Activated T-helper 17 cell treated with anti-CD3 and anti-CD28 coated beads, Interleukin-2, amount 50 U/mL, for 72 hours (primary cell): ENCODE data around the gene EXOSC3. TPM values are rescaled to one million over a fixed set of nuclear protein-coding genes. Genes with fewer than 3 reads are reported as not detected.
A peak's percentile ranks its signal among the peaks of the same experiment; 100 is the strongest.
"Not testable (repeated sequence)": the region's sequence is repeated elsewhere in the genome, so short reads cannot be mapped to it uniquely, and the experiment has no call there.

Experiments used
- ATAC-seq: fragments of 150-1000 bp; cut with Tn5 transposase; replicated peaks from 2 replicates; pipeline ENCODE4 v1.10.0; 2021; ENCODE audit warnings: mild to moderate bottlenecking, moderate library complexity
- H3K27ac Mint-ChIP-seq: one replicate; pipeline ENCODE4 v1.8.0; 2022; ENCODE audit warnings: mixed read lengths
- H3K27me3 Mint-ChIP-seq: one replicate; pipeline ENCODE4 v1.8.0; 2022; ENCODE audit warnings: mixed read lengths
- H3K36me3 Mint-ChIP-seq: one replicate; pipeline ENCODE4 v1.8.0; 2022; ENCODE audit warnings: low read depth, mild to moderate bottlenecking, mixed read lengths
- H3K4me1 Mint-ChIP-seq: one replicate; pipeline ENCODE4 v1.8.0; 2022; ENCODE audit warnings: mixed read lengths
- H3K4me3 Mint-ChIP-seq: one replicate; pipeline ENCODE4 v1.8.0; 2022; ENCODE audit warnings: mild to moderate bottlenecking, mixed read lengths
- H3K9me3 Mint-ChIP-seq: one replicate; pipeline ENCODE4 v1.8.0; 2022; ENCODE audit warnings: mixed read lengths
- total RNA-seq, 2 donors: library from RNA; stranded (reverse); gene quantifications; one replicate each; pipeline ENCODE4 v1.2.3, GENCODE V29; 2022

Gene EXOSC3
- total RNA-seq: 10 to 100 TPM; 57.9 to 98.4 TPM

DNA sequence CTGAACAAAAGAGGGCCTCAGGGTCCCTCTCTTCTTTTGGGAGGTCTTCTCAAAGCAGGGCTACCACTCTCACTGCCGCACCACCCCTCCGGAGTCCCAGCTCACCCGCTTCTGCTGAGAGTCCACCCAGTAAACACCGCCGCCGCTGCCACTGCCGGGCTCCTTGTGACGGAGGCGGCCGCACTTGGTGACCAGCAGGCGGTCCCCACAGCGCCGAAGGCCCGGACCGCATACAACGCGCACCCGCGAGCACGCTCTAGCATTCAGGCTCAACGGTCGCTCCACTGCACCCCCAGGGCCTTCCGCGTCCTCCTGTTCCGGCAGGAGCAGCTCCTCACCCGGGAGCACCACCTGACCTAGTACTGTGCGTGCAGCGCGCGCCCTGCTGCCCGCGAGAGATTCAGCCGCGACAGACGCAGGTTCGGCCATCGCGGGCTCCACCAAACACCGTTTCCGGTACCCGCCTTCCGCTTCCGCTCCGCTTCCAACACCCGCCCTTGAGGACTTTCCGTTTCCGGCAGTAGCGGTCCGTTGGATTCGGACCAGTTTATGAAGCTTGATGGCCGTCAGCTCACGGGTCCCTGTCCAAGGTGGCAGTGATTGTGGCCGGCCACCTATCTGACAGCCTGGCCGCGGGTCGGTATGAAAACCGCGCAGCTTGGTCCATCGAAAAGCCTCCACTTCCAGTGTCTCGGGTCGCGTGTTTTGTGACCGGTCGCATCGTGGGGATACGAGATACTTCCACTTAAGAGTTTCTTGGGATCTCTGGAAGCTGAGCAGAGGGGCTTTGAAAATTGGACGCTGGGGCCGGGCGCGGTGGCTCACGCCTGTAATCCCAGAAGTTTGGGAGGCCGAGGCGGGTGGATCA lies at the start of gene EXOSC3:
TSS of gene EXOSC3 (minus strand) at position 449 of the 868 bp plus-strand sequence. CDS start at position 429, 20 bp downstream.
- peak within 1 kb of the TSS; percentile 98 for H3K27ac Mint-ChIP-seq
- H3K27me3 Mint-ChIP-seq: no peaks in the 10 kb centered on the region
- peaks cover 19% of the 10 kb centered on the region for H3K4me1 Mint-ChIP-seq
- peak within 1 kb of the TSS; percentile 98 for H3K4me3 Mint-ChIP-seq
- H3K36me3 Mint-ChIP-seq: peaks cover 53% of the 10 kb centered on the region
- peak; percentile 96 for ATAC-seq
- no peaks in the 10 kb centered on the region for H3K9me3 Mint-ChIP-seq

DNA sequence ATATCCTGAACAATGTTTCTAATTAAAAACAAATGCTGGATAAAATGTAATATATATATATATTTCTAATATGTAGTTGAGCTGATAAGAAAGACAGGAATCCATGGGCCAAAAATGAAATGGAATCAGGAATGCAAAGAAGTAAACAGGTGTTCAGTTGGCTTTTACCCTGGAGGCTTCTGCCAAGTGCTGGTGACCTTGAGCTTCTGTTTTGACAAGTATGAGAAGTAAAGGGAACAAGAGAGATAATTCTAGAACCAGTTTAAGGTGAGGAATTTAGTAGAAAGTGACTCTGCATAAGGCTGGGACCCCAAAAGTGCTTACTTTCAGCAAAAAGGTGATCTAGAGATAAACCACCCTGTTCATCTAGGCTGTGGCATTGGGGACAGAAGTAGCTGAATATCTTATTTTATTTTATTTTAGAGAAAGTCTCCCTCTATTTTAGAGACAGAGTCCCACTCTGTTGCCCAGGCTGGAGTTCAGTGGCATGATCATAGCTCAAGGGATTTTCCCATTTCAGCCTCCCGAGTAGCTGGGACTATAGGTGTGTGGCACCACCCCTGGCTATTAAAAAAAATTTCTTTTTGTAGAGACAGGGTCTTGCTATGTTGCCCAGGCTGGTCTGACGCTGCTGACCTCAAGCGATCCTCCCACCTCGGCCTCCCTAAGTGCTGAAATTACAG lies 42.8 kb upstream of the EXOSC3 start:
- H3K27me3 Mint-ChIP-seq: no peaks in the 10 kb centered on the region
- no peak overlapping the region for H3K4me3 Mint-ChIP-seq
- H3K9me3 Mint-ChIP-seq: no peaks in the 10 kb centered on the region
- no peaks in the 10 kb centered on the region for H3K4me1 Mint-ChIP-seq
- no peak for ATAC-seq
- H3K36me3 Mint-ChIP-seq: peaks cover 54% of the 10 kb centered on the region
- no peak overlapping the region for H3K27ac Mint-ChIP-seq

DNA sequence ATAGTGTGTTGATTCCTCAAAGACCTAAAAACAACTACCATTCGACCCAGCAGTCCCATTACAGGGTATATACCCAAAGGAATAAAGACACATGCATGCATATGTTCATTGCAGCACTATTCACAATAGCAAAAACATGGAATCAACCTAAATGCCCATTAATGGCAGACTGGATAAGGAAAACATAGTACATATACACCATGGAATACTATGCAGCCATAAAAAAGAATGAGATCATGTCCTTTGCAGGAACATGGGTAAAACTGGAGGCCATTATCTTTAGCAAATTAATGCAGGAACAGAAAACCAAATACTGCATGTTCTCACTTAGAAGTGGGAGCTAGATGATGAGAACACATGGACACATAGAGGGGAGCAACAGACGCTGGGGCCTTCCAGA lies 40.3 kb upstream of the EXOSC3 start:
- ATAC-seq, H3K9me3 Mint-ChIP-seq, H3K27me3 Mint-ChIP-seq, H3K4me1 Mint-ChIP-seq, H3K27ac Mint-ChIP-seq, H3K4me3 Mint-ChIP-seq: not testable (repeated sequence)
- H3K36me3 Mint-ChIP-seq: peaks cover 75% of the 10 kb centered on the region

DNA sequence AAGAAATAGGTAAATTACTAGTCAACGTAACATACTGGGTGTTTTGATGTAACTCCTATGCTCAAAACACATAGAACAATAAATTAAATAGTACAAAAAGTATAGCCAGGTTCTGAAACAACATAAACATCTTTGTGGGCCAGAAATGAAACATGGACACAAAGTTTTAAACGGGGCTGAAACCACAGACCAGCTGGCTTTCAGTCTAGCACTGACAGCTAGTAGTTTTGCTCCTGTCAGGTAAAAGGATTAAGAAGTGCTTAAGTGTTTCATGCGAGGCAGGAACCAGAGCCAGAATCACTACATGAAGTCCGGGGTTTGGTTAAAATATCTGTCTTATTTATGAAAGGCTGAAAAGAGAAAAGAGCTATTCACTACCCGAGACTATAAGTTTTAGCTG lies 35.3 kb upstream of the EXOSC3 start:
- no peaks in the 10 kb centered on the region for H3K4me1 Mint-ChIP-seq
- no peak overlapping the region for H3K4me3 Mint-ChIP-seq
- no peak for ATAC-seq
- H3K27ac Mint-ChIP-seq: no peak overlapping the region
- H3K27me3 Mint-ChIP-seq: no peaks in the 10 kb centered on the region
- no peaks in the 10 kb centered on the region for H3K9me3 Mint-ChIP-seq
- peaks cover 61% of the 10 kb centered on the region for H3K36me3 Mint-ChIP-seq

DNA sequence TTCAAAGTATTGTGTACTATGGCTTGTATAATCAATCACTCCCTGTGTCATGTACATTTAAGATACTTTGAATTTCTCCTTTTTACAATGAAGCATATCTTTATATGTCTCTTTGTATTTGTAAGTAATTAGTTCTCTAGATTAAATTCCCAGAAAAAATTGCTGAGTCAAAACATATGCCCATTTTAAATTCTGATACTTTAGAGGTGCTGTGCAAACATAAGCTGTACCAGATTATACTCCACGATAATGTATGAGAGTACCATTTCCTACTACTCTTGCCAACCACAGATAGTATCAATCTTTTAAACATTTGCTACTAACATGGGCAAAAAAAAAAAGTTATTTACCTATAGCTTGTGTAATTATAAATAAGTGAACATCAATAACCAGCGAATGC lies 34.0 kb upstream of the EXOSC3 start:
- H3K27me3 Mint-ChIP-seq: no peaks in the 10 kb centered on the region
- H3K27ac Mint-ChIP-seq: no peak overlapping the region
- H3K4me1 Mint-ChIP-seq: no peaks in the 10 kb centered on the region
- ATAC-seq: no peak
- H3K9me3 Mint-ChIP-seq: no peaks in the 10 kb centered on the region
- no peak overlapping the region for H3K4me3 Mint-ChIP-seq
- H3K36me3 Mint-ChIP-seq: peaks cover 48% of the 10 kb centered on the region

DNA sequence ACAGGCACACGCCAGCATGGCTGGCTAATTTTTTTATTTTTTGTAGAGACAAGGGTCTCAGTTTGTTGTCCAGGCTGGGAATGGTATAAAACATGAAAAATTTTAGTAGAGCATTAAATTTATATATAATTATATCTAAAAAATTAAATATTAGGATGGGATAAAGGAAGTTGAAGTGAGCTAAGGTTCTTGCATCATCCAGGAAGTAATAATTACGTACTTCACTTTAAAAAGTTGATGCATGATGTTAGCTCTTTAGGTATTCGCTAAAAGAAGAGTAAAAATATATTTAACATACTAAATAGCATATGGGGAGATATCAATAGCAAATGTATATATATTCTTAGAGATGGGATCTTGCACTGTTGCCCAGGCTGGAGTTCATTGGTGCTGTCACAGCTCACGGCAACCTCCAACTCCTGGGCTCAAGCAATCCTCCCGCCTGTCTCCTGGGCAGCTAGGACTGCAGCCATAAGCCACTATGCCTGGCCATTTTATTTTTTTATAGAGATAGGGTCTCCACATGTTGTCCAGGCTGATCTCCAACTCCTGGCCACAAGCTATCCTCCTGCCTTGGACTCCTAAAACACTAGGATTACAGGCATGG lies 28.0 kb upstream of the EXOSC3 start:
- Mint-ChIP-seq H3K4me1 (peaks cover 6% of the 10 kb centered on the region), H3K36me3 (peaks cover 5% of the 10 kb centered on the region), H3K27me3 (no peaks in the 10 kb centered on the region), H3K27ac (no peak overlapping the region), H3K9me3 (no peaks in the 10 kb centered on the region), H3K4me3 (no peak overlapping the region)
- ATAC-seq: no peak

DNA sequence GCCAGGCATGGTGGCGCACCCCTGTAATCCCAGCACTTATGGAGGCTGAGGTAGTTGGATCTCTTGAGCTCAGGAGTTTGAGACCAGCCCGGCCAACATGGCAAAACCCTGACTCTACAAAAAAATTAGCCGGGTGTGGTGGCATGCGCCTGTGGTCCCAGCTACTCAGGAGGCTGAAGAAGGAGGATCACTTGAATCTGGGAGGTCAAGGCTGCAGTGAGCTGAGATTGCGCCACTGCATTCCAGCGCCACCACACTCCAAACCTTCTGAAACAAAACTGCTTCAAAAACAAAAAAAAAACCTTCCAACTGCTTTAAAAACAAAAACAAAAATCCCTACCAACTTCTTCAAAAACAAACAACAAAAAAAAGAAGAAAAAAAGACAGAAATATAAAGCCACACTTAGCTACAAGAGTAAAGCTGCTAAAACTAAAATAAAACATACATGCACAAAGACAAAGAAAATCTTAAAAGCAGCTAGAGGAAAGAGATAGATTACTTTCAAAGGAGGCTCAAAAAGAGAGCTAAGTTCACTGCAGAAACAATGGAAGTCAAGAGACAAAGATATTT lies 27.1 kb upstream of the EXOSC3 start:
- Mint-ChIP-seq H3K4me3 (no peak overlapping the region), H3K9me3 (no peaks in the 10 kb centered on the region), H3K27me3 (no peaks in the 10 kb centered on the region), H3K36me3 (peaks cover 5% of the 10 kb centered on the region), H3K4me1 (peaks cover 6% of the 10 kb centered on the region), H3K27ac (peak overlapping the region; percentile 13)
- no peak for ATAC-seq

DNA sequence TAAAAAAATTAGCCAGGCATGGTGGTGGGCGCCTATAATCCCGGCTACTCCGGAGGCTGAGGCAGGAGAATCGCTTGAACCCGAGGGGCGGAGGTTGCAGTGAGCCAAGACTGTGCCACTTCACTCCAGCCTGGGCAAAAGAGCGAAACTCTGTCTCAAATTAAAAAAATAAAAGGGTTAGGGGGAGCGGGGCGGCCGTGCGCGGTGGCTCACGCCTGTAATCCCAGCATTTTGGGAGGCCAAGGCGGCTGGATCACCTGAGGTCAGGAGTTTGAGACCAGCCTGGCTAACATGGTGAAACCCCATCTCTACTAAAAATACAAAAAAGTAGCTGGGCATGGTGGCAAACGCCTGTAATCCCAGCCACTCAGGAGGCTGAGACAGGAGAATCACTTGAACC lies 24.8 kb upstream of the EXOSC3 start:
- H3K4me1 Mint-ChIP-seq, H3K27me3 Mint-ChIP-seq, H3K36me3 Mint-ChIP-seq, H3K9me3 Mint-ChIP-seq, H3K27ac Mint-ChIP-seq, H3K4me3 Mint-ChIP-seq, ATAC-seq: not testable (repeated sequence)

DNA sequence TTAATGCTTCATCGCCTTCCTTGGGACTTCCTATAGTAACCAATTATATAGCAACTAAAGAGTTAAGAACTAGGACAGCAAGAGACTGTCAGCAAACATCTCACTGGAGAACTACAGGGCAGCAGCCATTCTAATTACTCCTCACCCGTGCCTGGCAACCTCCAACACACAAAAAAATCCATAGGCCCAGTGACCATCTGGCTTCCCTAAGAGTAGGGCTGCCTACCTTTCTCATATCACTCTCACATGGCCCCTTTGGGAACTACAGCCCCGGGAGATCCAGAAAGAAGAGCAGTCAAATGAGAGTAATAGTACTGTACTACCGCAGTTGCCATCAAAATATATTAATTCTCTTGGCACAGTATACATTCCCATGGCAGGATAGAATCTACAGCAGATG lies 21.4 kb upstream of the EXOSC3 start:
- Mint-ChIP-seq H3K36me3 (peaks cover 14% of the 10 kb centered on the region), H3K4me3 (no peak overlapping the region), H3K27me3 (no peaks in the 10 kb centered on the region), H3K27ac (no peak overlapping the region), H3K9me3 (no peaks in the 10 kb centered on the region), H3K4me1 (peaks cover 7% of the 10 kb centered on the region)
- ATAC-seq: no peak

DNA sequence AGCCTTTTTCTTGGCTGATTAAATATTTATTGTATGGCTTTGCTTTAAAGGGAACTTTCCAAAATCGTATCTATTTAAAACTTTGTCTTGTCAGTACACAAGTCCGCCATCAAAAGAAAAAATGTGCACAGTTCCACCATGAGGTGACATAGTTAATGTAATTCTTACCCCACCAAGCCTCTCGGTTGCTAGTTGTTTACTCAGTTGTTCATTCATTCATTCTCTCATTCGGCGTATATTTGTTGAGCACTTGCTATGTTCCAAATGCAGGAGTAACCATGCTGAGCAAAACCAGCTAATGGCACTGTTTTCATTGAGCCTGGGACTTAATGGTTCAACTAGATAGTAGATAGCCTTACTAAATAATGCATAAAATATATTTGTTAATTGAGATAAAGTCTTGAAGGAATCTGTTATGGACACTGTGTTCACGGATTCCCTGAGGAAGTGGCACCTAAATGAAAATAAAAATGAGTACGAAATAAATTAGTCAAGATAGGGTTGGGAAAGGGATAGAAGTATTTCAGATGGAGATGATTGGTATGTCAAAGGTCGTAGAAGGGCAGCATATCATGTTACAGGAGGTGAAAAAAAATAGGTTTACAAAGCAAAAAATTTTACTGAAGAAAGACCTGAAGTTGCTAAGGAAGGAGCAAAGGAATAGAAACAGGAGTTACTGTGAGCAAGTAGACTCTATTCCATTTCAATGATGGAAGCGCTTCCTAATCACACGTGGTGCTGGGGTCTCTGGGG lies 17.3 kb upstream of the EXOSC3 start:
- H3K9me3 Mint-ChIP-seq: no peaks in the 10 kb centered on the region

DNA sequence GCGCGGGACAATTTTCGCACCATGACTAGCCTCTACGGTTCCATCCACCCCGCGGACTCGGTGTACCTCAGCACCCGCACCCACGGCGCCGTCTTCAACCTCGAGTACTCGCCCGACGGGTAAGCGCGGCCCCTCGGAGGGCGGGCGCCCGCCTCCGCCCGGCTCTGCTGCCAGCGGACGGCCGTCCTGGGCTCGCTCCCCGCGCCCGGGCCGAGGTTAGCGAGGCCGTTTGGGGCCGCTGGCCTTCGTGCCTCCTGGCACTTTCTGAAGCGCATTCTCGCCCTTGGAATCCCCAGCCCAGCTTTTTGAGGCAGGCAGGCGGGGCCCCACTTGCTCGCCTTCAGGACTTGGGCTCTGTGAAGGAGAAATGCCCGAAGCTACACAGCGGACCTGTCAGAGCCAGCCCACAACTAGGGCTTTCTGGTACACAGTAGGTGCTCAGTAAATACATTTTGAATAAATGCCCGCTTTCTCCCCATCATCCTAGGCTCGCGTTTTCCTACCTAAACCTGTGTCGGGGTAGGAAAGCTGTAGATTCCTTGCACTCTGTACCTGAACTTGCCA lies 16.5 kb upstream of the EXOSC3 start:
- H3K27ac Mint-ChIP-seq: peak overlapping the region; percentile 85
- H3K9me3 Mint-ChIP-seq: no peaks in the 10 kb centered on the region
- peak; percentile 66 for ATAC-seq
- peaks cover 15% of the 10 kb centered on the region for H3K4me1 Mint-ChIP-seq
- no peaks in the 10 kb centered on the region for H3K27me3 Mint-ChIP-seq
- peak overlapping the region; percentile 82 for H3K4me3 Mint-ChIP-seq
- H3K36me3 Mint-ChIP-seq: peaks cover 14% of the 10 kb centered on the region

More for the DNA sequence above, 17.3 kb upstream of the EXOSC3 start:
- H3K4me3 Mint-ChIP-seq: peak overlapping the region; percentile 82
- no peaks in the 10 kb centered on the region for H3K27me3 Mint-ChIP-seq
- peaks cover 14% of the 10 kb centered on the region for H3K36me3 Mint-ChIP-seq
- ATAC-seq: no peak
- H3K27ac Mint-ChIP-seq: peak overlapping the region; percentile 85
- peaks cover 15% of the 10 kb centered on the region for H3K4me1 Mint-ChIP-seq

DNA sequence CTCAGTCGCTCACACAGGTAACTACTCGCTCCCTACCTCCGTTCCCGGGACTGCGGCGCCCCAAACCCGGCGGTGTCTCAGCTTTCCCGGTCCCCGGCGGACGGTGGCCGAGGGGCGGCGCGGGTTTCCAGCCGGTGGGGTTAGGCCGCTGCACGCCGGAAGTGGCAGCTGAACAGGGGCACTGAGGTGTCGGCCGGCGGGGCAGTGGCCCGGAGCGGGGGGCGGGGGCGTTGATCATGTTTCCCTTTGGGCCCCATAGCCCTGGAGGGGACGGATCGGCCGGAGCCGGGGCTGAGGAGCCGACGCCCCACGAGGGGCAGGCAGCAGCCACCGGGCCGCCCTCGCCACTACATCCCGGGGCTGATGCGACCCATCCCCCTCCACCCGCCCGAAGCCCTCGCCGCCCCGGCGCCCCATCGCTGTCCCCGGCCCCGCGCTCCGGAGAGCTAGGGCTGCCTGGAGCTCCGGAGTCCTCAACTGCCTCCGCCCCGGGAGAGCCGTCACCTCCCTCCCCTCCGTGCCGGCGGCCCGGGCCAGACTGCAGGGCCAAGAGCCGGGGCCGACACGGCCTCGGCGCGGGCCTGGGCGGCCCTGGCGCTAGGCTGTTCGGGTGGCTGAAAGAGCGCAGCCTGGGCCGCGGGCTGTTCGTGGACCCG lies 15.9 kb upstream of the EXOSC3 start, which contains the start of gene DCAF10:
TSS of gene DCAF10 (plus strand) at position 167 of the 656 bp plus-strand sequence. CDS start at position 237, 70 bp downstream.
- Mint-ChIP-seq H3K4me3 (peak within 1 kb of the TSS; percentile 82), H3K9me3 (no peaks in the 10 kb centered on the region), H3K27ac (peak within 1 kb of the TSS; percentile 85), H3K36me3 (peaks cover 14% of the 10 kb centered on the region), H3K4me1 (peaks cover 15% of the 10 kb centered on the region), H3K27me3 (no peaks in the 10 kb centered on the region)
- ATAC-seq: peak; percentile 82

DNA sequence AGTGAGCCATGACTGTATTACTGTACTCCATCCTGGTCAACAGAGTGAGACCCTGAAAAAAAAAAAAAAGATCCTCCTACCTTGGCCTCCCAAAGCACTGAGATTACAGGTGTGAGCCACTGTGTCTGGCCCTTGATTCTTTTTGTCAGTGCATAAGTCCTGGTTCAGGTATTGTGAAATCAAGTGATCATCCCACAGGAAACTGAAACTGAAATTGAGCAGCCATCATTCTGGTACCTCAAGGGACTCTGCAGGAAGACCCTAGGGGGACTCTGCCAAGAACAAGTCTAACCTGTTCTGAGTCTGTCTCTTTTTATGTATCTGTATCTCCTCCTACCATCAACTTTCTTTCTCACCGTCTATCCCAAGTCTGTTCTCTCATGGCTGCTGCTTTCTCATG lies 13.8 kb upstream of the EXOSC3 start:
- H3K4me3 Mint-ChIP-seq: peak overlapping the region; percentile 82
- H3K4me1 Mint-ChIP-seq: peaks cover 15% of the 10 kb centered on the region
- H3K27ac Mint-ChIP-seq: no peak overlapping the region
- H3K36me3 Mint-ChIP-seq: peaks cover under 1% of the 10 kb centered on the region
- no peaks in the 10 kb centered on the region for H3K27me3 Mint-ChIP-seq
- no peak for ATAC-seq
- H3K9me3 Mint-ChIP-seq: no peaks in the 10 kb centered on the region
